ENCODE data around the gene C3orf52. TPM values are rescaled to one million over a fixed set of nuclear protein-coding genes. Genes with fewer than 3 reads are reported as not detected.

Gene C3orf52
- total and polyA plus RNA-seq, 2 experiments from 2014 or later, result 8.1 to 16.6 TPM

- TF ChIP-seq ZNF462 (CRISPR knock-in tag; IDR thresholded peaks at IDR 0.05), result no peak
- TF ChIP-seq JUNB (IDR thresholded peaks at IDR 0.05; ENCODE audit: unreplicated experiment), result no peak
- no peak for TF ChIP-seq REST (IDR thresholded peaks at IDR 0.05; ENCODE audit: unreplicated experiment)
- TF ChIP-seq EZH2 (IDR thresholded peaks at IDR 0.05; ENCODE audit: low read depth, unreplicated experiment), result no peak
- TF ChIP-seq STAT1 (IDR thresholded peaks at IDR 0.05; ENCODE audit: unreplicated experiment), result no peak
Observed at GRCh38 chr3:112116748-112117186, 30.6 kb downstream of the C3orf52 start (continued).

GRCh38 chr3:112117415-112117814 is 31.2 kb downstream of the C3orf52 start:
- Histone ChIP-seq H2AFZ (no peak overlapping the region), H3K79me2 (replicated peaks; ENCODE audit: insufficient read depth) (no peaks in the 10 kb centered on the region), H3F3A (replicated peaks; ENCODE audit: low read depth) (no peaks in the 10 kb centered on the region), H3K27me3 (ENCODE audit: insufficient read depth) (no peaks in the 10 kb centered on the region), H3K4me3 (no peak overlapping the region), H4K20me1 (replicated peaks; ENCODE audit: insufficient read depth) (no peaks in the 10 kb centered on the region), H3K27ac (ENCODE audit: low read depth) (no peak overlapping the region), H3K4me1 (ENCODE audit: insufficient read depth) (peaks cover 17% of the 10 kb centered on the region), H3K4me2 (no peak overlapping the region), H3K9me2 (ENCODE audit: insufficient read depth) (no peaks in the 10 kb centered on the region), H3K36me3 (ENCODE audit: insufficient read depth) (no peaks in the 10 kb centered on the region; the same call in none of the 2 replicates)
- Mint-ChIP-seq H3K27ac (peak overlapping the region; percentile 14; the same call in 1 of the 2 replicates), H3K4me3 (no peak overlapping the region), H3K4me1 (peaks cover 15% of the 10 kb centered on the region), H3K36me3 (ENCODE audit: low read depth) (peaks cover 9% of the 10 kb centered on the region; the same call in 2 of the 3 replicates), H3K27me3 (ENCODE audit: insufficient read depth, low read depth, poor library complexity) (peaks cover 2% of the 10 kb centered on the region), H3K9me3 (no peaks in the 10 kb centered on the region)
- ATAC-seq (no peak), DNase-seq (ENCODE audit: low spot score) (no peak)
- TF ChIP-seq EZH2phosphoT487 (IDR thresholded peaks at IDR 0.05; ENCODE audit: unreplicated experiment), result no peak
- TF ChIP-seq POLR2AphosphoS5 (IDR thresholded peaks at IDR 0.05; ENCODE audit: low read depth), result no peak
- no peak for TF ChIP-seq ETS1 (IDR thresholded peaks at IDR 0.05)
- no peak for TF ChIP-seq ZNF114 (CRISPR knock-in tag; IDR thresholded peaks at IDR 0.05)
- TF ChIP-seq CREB1 (CRISPR knock-in tag; IDR thresholded peaks at IDR 0.05; ENCODE audit: low read depth), result no peak
- no peak for TF ChIP-seq JUNB (IDR thresholded peaks at IDR 0.05; ENCODE audit: unreplicated experiment)
- no peak for TF ChIP-seq ZNF331 (CRISPR knock-in tag; IDR thresholded peaks at IDR 0.05; ENCODE audit: low read depth)
- no peak for TF ChIP-seq REST (IDR thresholded peaks at IDR 0.05; ENCODE audit: unreplicated experiment)

Measured in GM23338 (cell line).